HG03097 (cell line): ENCODE results near the gene XKR3.
"Not testable (repeated sequence)": the region's sequence is repeated elsewhere in the genome, so short reads cannot be mapped to it uniquely, and the experiment has no call there.

Experiments used
- ATAC-seq: cut with Tn5 transposase; IDR thresholded peaks from one replicate; pipeline ENCODE4 v1.9.1; 2021; ENCODE audit not compliant: unreplicated experiment, low FRiP score

Gene XKR3

GRCh38 chr22:16807109-16807508 is 18.1 kb downstream of the XKR3 start:
- no peak for ATAC-seq

DNA sequence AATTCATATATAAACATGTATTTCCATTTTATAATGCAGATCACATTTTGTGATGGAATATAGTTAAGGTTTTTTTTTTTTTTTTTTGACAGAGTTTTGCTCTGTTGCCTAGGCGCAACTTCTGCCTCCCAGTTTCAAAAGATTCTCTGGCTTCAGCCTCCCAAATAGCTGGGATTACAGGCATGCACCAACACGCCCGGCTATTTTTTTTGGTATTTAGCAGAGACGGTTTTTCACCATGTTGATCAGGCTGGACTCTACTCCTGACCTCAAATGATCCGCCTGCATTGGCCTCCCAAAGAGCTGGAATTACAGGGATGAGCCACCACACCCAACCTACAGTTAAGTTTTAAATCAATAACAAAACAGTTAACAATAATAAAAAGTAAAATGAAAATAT is 18.8 kb downstream of the XKR3 start:
- ATAC-seq = no peak

DNA sequence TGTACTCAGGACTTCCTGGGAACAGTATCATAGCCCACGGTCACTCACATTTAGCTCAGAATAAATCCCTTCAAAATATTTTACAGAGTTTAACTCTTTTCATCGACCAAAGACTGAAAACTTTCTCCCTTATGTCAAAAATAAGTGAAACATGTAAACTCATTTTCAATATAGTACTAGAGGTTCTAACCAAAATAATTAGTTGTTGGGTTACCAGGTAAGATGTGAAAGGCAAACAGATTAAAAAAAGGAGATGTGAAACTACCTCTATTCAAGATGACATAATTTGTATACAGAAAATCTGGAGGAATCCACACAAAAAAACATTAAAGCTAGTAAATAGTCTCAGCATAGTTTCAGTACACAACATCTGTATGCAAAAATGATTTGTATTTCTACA is 20.3 kb downstream of the XKR3 start:
- ATAC-seq = no peak

- ATAC-seq = no peak
These were observed 21.8 kb downstream of the XKR3 start for GRCh38 chr22:16803255-16803917.

DNA sequence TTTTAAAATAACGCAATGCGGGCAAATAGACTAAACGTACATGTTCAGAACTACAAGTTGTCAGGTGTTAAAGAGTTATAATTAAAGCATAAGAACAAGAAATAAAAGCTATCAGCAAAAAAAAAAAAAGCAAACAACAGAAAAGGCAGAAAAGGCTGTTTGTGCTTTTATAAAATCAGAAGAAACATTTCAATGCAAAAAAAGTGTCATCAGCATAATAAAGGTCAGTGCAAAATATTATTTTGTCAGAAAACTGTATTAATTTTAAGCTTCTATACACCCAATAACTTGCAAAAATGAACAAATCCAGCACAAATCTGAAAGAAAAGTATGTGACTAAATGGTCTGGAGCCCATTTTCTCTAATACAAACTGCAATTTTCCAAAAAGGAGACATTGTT is 23.6 kb downstream of the XKR3 start:
- ATAC-seq = no peak

DNA sequence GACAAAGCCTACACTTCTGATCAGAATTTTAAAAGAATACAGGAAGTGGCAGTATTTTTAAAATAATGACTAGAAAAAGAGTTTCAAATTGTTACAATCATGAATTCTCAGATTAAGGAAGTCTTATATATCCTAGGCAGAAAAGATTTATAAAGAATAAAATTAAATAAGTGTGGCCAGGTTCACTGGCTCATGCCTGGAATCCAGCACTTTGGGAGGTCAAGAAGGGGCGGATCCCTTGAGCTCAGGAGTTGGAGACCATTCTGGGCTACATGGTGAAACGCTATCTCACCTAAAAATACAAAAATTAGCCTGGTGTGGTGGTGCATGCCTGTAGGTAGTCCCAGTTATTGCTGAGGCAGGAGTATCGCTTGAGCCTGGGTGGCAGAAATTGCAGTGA is 24.1 kb downstream of the XKR3 start:
- no peak for ATAC-seq

DNA sequence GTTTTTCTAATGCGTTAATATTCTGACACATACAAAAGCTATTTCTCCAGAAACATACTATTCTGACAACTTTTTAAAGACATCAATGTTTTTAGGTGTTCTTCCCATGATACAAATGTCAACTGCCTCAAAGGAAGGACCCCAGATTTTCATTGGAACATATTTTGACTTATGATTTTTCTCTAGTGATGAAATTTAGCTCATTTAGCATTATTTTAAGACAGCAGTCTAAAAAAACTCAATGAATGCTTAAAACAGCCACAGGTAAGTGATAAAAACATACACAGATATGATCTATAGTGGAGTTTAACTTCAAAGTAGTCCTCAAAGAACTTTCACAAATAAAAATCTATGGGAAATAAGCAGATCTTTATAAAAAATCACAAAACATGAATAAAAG is 24.9 kb downstream of the XKR3 start:
- ATAC-seq = no peak

- ATAC-seq = not testable (repeated sequence)
These were observed 29.7 kb downstream of the XKR3 start for GRCh38 chr22:16795504-16795903.

- ATAC-seq = no peak
These were observed 31.4 kb downstream of the XKR3 start for GRCh38 chr22:16793831-16794230.

DNA sequence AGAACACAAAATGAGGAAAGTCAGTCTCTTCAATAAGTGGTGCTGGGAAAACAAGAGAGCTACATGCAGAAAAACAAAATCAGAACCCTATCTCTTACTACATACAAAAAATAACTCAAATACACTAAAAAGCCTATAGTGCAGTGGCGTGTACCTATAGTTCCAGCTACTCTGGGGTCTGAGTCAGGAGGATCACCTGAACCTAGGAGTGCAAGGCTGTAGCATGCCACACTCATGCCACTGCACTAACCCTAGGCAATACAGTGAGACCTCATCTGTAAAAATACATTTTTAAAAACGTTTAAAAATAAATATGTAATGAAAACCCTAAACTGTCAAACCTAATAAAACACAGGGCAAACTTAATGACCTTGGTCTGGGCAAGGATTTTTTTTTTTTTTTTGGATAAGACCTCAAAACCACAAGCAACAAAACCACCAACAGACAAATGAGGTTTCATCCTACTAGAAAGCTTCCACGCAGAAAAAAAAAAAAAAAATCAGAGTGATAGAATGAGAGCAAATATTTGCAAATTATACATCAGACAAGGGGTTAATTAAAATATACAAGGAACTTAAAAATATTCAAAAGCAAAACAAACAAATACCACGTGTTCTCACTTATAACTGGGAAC is 35.2 kb downstream of the XKR3 start:
- no peak for ATAC-seq

GRCh38 chr22:16783930-16784354 is 41.3 kb downstream of the XKR3 start:
- no peak for ATAC-seq

- ATAC-seq = no peak
These were observed 41.8 kb downstream of the XKR3 start for GRCh38 chr22:16783453-16783852.

- no peak for ATAC-seq
These were observed 43.4 kb downstream of the XKR3 start for GRCh38 chr22:16781764-16782329.

- ATAC-seq = no peak
These were observed 44.0 kb downstream of the XKR3 start for GRCh38 chr22:16781074-16781763.

DNA sequence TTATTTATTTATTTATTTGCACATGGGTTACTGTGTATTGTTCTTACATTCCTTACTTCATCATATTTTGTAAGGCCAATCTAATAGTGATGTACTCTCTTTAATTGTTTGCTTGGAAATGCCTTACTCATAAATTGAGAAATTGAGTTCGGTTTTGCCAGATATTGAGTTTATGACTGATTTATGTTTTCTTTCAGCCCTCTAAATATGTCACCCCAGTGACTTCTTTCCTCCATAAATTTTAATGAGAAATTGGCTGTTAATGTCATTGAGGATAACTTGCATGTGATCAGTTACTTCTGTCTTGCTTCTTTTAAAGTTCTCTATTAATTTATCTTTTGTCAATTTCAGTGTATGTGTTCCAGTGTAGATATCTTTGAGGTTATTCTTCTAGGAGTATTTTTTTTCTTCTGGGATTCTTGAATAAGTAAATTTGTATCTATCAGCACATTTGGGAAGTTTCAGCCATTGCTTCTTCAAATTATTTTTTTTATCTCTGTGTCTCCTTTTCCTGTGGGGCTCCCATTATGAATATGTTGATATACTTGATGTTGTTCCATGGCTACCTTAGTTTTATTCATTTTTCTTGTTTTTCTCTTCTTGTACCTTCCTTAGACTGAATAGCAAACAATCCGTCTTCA is 47.8 kb downstream of the XKR3 start:
- no peak for ATAC-seq

- no peak for ATAC-seq
These were observed 49.1 kb downstream of the XKR3 start for GRCh38 chr22:16776080-16776479.

GRCh38 chr22:16774911-16775500 is 50.2 kb downstream of the XKR3 start:
- ATAC-seq = no peak

- not testable (repeated sequence) for ATAC-seq
These were observed 53.6 kb downstream of the XKR3 start for GRCh38 chr22:16771569-16771968.

DNA sequence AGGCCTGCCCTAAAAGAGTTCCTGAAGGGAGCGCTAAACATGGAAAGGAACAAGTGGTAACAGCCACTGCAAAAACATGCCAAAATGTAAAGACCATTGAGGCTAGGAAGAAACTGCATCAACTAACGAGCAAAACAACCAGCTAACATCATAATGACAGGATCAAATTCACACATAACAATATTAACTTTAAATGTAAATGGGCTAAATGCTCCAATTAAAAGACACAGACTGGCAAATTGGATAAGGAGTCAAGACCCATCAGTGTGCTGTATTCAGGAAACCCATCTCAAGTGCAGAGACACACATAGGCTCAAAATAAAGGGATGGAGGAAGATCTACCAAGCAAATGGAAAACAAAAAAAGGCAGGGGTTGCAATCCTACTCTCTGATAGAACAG is 57.3 kb downstream of the XKR3 start:
- ATAC-seq = not testable (repeated sequence)

- ATAC-seq = not testable (repeated sequence)
These were observed 63.0 kb downstream of the XKR3 start for GRCh38 chr22:16762224-16762623.

GRCh38 chr22:16760416-16760815 is 64.8 kb downstream of the XKR3 start:
- ATAC-seq = not testable (repeated sequence)
